Upper lobe of left lung (tissue), 4 donors: ENCODE results near the gene GABPA.

Experiments used
- CTCF ChIP-seq, 6 experiments: fragments of 450-650 bp in 4 of 6; fragments of 200-600 bp in 2 of 6; sonication (generic) in 2 of 6; IDR thresholded peaks; one replicate each; pipeline ENCODE4 v1.5.1; 2016 to 2019; ENCODE audit warnings: antibody characterized with exemption in 6 of 6
- POLR2A ChIP-seq, 4 donors: fragments of 450-650 bp; IDR thresholded peaks; one replicate each; pipeline ENCODE4 v1.5.1; 2016 to 2017; ENCODE audit warnings: antibody characterized with exemption in 4 of 4, mild to moderate bottlenecking in 2 of 4
- POLR2AphosphoS5 ChIP-seq, 2 donors: sonication (generic); formaldehyde crosslinking; IDR thresholded peaks; one replicate each; pipeline ENCODE4 v1.5.1; 2017; ENCODE audit warnings: antibody characterized with exemption in 2 of 2

- TF ChIP-seq CTCF (IDR thresholded peaks at IDR 0.05), result no peak
- TF ChIP-seq POLR2A (IDR thresholded peaks at IDR 0.05), result no peak
- TF ChIP-seq POLR2AphosphoS5 (IDR thresholded peaks at IDR 0.05), result no peak
These were observed 83.8 kb downstream of the GABPA start for GRCh38 chr21:25818551-25818950.
